OCI-LY1 (cell line): ENCODE results near the gene ESF1.

Source experiments
- EZH2 ChIP-seq: fragments of 200-600 bp; sonication (generic), shearing (Covaris generic); IDR thresholded peaks from 2 replicates; pipeline ENCODE4 v1.8.0; 2017; ENCODE audit warnings: borderline replicate concordance, mixed run types, mild to moderate bottlenecking, antibody characterized with exemption, low read length, moderate library complexity, mixed read lengths
- TF ChIP-seq, protein P1 (sequence below): fragments of 200-600 bp; sonication (generic), shearing (Covaris generic); IDR thresholded peaks from 2 replicates; pipeline ENCODE4 v1.5.1; 2017; ENCODE audit warnings: mild to moderate bottlenecking, antibody characterized with exemption, low read length, moderate library complexity, mixed read lengths

DNA sequence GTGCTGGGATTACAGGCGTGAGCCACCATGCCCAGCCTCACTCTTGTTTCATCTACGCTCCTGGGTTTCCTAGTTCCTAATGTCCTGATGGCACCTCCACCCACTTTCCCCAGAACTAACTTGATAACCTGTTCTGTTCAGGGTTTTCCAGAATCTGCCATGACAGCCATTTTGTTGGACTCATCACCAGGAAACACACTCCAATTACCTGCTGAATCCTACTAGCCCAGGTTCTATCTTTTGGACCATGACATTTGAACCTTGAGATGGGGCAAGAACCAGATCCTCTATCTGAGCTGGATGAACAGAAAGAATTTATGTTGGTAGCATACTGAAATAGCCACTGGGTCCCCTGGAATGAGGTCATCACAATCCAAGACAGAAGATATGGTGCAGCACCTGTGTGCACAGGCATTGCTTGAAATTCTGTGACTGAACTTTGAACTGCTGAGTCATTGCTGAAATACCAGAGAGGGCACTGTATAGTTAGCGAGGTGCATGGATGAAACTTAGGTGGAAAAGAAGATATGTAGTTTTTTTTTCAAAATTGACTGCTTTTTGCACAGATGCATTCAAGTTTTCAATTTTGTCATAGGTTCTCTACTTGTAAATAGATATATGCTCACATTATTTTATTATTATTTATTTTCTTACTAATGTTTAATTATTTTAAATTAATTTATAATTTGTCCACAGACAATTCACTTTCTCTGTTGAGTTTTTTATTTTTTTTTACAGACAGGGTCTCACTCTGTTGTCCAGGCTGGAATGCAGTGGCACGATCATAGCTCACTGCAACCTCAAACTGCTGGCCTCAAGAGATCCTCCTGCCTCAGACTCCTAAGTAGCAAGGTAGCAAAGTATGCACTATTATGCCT, 103.2 kb downstream of the ESF1 start:
- TF ChIP-seq, protein P1, sequence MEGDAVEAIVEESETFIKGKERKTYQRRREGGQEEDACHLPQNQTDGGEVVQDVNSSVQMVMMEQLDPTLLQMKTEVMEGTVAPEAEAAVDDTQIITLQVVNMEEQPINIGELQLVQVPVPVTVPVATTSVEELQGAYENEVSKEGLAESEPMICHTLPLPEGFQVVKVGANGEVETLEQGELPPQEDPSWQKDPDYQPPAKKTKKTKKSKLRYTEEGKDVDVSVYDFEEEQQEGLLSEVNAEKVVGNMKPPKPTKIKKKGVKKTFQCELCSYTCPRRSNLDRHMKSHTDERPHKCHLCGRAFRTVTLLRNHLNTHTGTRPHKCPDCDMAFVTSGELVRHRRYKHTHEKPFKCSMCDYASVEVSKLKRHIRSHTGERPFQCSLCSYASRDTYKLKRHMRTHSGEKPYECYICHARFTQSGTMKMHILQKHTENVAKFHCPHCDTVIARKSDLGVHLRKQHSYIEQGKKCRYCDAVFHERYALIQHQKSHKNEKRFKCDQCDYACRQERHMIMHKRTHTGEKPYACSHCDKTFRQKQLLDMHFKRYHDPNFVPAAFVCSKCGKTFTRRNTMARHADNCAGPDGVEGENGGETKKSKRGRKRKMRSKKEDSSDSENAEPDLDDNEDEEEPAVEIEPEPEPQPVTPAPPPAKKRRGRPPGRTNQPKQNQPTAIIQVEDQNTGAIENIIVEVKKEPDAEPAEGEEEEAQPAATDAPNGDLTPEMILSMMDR = no peak
- no peak for TF ChIP-seq EZH2
